Fibroblast of the aortic adventitia (primary cell): Measurements from ENCODE around the gene EEF2KMT. TPM values are rescaled to one million over a fixed set of nuclear protein-coding genes. Genes with fewer than 3 reads are reported as not detected.

Experiments used
- DNase-seq: peaks from one replicate; pipeline ENCODE4 v3.0.0-alpha.2; 2010; ENCODE audit warnings: low read depth
- H3K4me3 ChIP-seq: 2 replicates; pipeline ENCODE4 v1.5.1; 2011; ENCODE audit warnings: low read depth, mild to moderate bottlenecking, control low read depth, low read length, moderate library complexity
- total RNA-seq: library from RNA; depleted of rRNA; stranded (reverse); fragments of >200 nt; gene quantifications from 2 replicates; pipeline ENCODE4 v1.2.3, GENCODE V29; 2012; ENCODE audit warnings: low replicate concordance
- TF ChIP-seq, protein P1 (sequence below): IDR thresholded peaks from 2 replicates; pipeline ENCODE4 v1.5.1; 2011; ENCODE audit warnings: mild to moderate bottlenecking, low read length, control low read depth, inconsistent platforms; ENCODE audit not compliant: insufficient read depth

EEF2KMT gene
- total RNA-seq, 1 donor = 13.1 TPM

DNA sequence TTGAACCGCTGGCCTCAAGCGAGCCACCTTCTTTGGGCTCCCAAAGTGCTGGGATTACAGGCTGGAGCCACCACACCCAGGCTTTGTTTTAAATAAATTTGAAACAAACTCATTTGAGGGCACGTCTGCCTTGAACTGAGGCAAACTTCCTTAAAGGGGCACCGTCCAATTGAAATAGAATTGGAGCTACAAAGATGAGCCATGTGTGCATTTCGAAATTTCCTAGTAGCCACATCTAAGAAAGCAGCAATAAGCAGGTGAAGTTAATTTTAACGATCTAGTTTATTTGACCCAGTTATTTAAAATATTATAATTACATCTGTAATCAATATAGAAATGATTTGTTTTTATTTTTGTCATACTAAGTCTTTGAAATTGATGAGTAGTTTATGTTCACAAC is 31.1 kb downstream of the EEF2KMT start:
- TF ChIP-seq, protein P1, sequence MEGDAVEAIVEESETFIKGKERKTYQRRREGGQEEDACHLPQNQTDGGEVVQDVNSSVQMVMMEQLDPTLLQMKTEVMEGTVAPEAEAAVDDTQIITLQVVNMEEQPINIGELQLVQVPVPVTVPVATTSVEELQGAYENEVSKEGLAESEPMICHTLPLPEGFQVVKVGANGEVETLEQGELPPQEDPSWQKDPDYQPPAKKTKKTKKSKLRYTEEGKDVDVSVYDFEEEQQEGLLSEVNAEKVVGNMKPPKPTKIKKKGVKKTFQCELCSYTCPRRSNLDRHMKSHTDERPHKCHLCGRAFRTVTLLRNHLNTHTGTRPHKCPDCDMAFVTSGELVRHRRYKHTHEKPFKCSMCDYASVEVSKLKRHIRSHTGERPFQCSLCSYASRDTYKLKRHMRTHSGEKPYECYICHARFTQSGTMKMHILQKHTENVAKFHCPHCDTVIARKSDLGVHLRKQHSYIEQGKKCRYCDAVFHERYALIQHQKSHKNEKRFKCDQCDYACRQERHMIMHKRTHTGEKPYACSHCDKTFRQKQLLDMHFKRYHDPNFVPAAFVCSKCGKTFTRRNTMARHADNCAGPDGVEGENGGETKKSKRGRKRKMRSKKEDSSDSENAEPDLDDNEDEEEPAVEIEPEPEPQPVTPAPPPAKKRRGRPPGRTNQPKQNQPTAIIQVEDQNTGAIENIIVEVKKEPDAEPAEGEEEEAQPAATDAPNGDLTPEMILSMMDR = no peak
- no peak for DNase-seq
- H3K4me3 ChIP-seq = no peak overlapping the region

DNA sequence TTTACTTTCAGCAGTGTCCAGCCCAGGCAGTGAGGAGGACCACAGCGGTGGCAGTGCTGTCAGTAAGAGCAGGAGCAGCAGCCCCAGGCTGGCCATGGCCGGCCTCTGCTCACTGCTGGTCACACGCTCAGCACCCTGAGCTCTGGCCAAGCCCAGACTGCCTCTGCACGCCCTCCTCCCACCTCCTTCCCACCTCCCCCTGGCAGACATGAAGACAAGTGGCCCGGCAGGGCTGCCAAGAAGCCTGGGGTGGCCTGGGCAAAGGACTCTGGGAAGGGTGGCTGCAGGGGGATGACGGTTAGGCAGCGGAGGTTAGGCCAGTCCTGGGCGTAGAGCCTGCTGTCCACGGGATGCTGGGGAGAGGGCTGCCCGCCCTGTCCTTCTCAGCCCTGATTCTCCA is 31.8 kb downstream of the EEF2KMT start, which contains the start of gene C16orf89:
Gene C16orf89 (minus strand): TSS at position 144 of the 400 bp plus-strand sequence. CDS start 48 bp downstream, at position 96.
- no peak for DNase-seq
- H3K4me3 ChIP-seq = no peak within 1 kb of the TSS
- TF ChIP-seq, protein P1 = no peak

DNA sequence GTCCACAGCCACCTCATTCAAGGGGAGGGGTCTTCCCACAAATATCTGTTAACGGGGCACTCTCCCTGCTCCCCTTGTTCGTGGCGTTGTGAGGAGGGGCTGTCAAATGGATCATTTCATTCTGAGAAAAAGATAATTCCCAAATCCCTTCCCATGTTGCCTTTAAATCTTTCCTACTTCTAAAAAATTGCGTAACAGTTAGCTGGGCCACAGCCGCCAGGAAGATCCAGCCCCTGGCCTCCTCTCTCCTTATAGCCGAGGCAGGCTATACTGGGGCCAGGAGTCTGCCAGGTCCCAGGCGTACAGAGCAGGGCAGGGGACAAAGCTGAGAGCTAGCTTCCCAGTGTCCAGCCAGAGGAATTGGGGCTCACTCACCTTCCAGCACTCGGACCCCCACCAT is 32.3 kb downstream of the EEF2KMT start:
- TF ChIP-seq, protein P1 = no peak
- no peak for DNase-seq
- no peak overlapping the region for H3K4me3 ChIP-seq

DNA sequence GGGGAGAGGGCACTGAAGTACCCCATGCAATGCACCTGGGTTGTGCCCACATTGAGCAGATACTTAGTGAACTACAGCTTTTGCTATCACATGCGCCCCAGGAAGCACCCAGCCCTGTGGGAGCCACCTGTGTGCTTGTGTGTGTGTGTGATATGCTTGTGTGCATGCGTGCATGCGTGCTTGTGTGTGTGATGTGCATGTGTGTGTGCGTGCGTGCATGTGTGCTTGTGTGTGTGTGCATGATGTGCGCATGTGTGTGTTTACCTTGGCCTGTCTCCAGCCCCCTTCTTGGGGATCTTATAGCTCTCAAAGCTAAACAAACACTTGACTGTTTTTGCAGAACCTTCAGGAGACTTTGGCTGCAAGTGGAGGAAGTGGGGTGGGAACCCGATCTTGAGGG is 32.7 kb downstream of the EEF2KMT start:
- H3K4me3 ChIP-seq = no peak overlapping the region
- DNase-seq = no peak

DNA sequence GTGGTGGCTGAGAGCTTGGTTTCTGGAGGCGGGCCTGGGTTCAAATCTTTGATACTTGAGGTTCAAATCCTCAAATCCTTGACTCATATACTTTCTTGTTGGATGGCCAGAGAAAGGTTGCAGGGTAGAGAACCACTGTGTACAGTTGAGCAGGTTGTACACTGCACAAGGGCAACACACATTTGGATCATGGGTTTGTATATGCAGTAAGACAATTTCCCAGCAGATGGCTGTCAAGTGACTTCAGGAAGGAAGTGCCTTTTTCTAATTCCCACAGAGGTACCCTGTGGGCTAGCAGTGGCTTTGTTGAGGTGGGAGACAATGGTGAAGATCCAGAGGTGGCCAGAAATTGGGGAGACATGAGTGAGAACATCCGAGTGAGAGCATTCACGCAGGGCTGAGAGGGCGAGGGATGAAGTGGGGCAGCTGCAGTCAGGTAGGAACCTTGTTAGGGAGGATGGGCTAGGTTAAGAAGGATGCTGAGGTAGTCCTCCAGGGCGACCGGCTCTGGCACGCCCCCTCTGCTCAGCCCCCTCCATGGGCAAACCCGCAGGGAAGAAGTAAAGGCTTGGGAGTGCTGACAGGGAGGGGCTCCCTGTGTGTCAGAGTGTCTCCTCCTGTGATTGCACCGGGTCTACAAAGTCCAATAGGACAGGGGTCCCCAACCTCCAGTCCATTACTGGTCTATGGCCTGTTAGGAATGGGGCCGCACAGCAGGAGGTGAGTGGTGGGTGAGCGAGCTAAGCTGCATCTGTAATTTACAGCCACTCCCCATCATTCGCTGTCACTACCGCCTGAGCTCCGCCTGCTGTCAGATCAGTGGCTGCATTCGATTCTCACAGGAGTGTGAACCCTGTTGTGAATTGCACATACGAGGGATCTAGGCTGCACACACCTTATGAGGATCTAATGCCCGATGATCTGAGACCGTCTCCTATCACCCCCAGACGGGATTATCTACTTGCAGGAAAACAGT is 34.5 kb downstream of the EEF2KMT start:
- no peak for DNase-seq
- TF ChIP-seq, protein P1 = no peak

More for the DNA sequence above, 32.7 kb downstream of the EEF2KMT start:
- TF ChIP-seq, protein P1 = no peak

DNA sequence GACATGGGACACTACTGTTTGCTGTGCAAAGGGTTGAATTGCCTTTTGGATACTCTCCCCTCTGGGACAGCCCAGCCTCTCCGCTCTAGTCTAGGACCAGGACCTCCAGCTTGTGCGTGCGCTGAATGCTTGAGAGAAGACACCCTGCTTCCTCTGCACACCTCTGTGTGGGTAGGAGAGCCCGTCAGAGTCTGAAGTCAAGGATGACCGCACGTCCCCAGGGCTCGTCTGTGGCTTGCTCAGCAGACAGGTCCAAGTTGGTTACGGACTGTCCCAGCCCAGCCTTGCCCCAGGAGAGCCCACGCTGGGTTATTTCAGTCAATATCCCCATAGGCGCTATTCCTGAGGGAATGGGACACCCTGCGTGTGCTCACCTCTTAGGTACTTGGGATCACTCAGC is 35.5 kb downstream of the EEF2KMT start:
- no peak overlapping the region for H3K4me3 ChIP-seq
- TF ChIP-seq, protein P1 = no peak
- no peak for DNase-seq

More for the DNA sequence above, 34.5 kb downstream of the EEF2KMT start:
- no peak overlapping the region for H3K4me3 ChIP-seq
